Measurements from ENCODE around the gene CYP4F3.
"Not testable (repeated sequence)": the region's sequence is repeated elsewhere in the genome, so short reads cannot be mapped to it uniquely, and the experiment has no call there.

CYP4F3 gene

DNA sequence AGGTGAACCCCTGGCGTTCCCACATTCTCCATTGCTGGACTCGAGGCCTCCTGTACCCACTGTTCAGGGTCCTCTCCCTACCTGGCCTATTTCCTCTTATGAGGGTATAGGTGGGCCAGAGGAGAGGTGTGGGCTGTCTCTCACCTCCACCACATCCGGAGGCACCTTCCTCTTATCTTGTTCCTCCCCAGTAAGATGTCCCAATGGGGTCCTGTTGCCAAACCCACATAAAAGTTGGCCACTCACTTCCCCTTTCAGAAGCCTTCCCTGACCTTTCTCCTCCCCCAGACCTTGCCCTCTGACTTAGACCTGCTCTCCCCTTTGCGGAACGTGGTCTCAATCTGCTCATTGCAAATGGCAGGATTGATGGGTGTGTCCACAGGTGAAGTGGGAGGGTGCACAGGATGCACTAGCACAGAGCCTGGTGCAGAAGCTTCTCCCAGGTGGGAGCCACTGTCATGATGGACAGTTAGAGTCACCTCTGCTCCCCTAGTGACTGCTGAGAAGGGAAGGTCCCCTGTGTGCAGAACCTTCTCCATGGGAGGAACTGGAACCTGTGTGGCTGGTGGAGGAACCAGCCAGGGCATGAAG, 1.3 kb downstream of the CYP4F3 start:
- no peaks in the 10 kb centered on the region for H3K36me3 ChIP-seq (ENCODE audit: insufficient read depth, low read length)
- no peaks in the 10 kb centered on the region for H3K9me3 ChIP-seq (ENCODE audit: control insufficient read depth, insufficient read depth, low read length)
- no peak overlapping the region for H3K9ac ChIP-seq (ENCODE audit: low read depth, low read length)
- H3K4me1 ChIP-seq (ENCODE audit: insufficient read depth, low read length): no peaks in the 10 kb centered on the region

- no peaks in the 10 kb centered on the region for H3K36me3 ChIP-seq (ENCODE audit: insufficient read depth, low read length)
- H3K4me1 ChIP-seq (ENCODE audit: insufficient read depth, low read length): no peaks in the 10 kb centered on the region
- H3K9me3 ChIP-seq (ENCODE audit: control insufficient read depth, insufficient read depth, low read length): no peaks in the 10 kb centered on the region
- no peak overlapping the region for H3K9ac ChIP-seq (ENCODE audit: low read depth, low read length)
Measured at GRCh38 chr19:15642807-15643206, 2.1 kb downstream of the CYP4F3 start.

GRCh38 chr19:15643387-15643786, 2.7 kb downstream of the CYP4F3 start:
- no peaks in the 10 kb centered on the region for H3K9me3 ChIP-seq (ENCODE audit: control insufficient read depth, insufficient read depth, low read length)
- H3K9ac ChIP-seq (ENCODE audit: low read depth, low read length): no peak overlapping the region
- H3K36me3 ChIP-seq (ENCODE audit: insufficient read depth, low read length): no peaks in the 10 kb centered on the region
- H3K4me1 ChIP-seq (ENCODE audit: insufficient read depth, low read length): no peaks in the 10 kb centered on the region

DNA sequence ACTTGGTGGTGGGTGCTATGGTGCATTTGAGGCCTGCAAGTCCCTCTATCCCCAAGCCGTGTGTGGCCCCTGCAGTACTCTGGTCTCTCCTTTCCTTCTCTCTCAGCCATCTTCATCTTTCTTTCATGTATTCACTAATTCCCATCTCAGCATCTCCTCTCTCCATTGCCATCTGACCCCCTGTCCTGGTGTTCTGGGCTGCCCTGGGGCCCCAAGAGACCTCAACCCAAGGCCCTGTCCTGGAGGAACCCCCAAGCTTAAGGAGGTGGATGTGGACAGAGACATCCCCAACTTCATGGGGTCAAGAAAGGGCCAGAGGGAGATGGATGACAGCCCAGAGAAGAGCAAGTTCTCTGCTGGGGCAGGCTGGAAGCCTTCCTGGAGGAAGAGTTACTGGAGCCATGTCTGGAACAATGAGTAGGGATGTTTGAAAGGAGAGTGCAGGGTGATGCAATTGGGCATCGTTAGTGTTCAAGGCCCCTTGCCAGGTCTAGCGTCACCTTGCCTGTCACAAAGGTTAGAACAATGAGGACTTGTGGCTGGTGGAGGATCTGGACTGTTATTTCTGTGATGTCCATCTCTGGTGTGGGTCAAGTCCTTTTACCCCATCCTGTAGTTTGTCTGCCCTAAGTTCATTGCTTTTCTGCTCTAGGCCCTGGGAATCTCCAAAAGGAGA, 3.5 kb downstream of the CYP4F3 start:
- H3K9me3 ChIP-seq (ENCODE audit: control insufficient read depth, insufficient read depth, low read length): no peaks in the 10 kb centered on the region
- no peak overlapping the region for H3K9ac ChIP-seq (ENCODE audit: low read depth, low read length)
- no peaks in the 10 kb centered on the region for H3K4me1 ChIP-seq (ENCODE audit: insufficient read depth, low read length)
- H3K36me3 ChIP-seq (ENCODE audit: insufficient read depth, low read length): no peaks in the 10 kb centered on the region

DNA sequence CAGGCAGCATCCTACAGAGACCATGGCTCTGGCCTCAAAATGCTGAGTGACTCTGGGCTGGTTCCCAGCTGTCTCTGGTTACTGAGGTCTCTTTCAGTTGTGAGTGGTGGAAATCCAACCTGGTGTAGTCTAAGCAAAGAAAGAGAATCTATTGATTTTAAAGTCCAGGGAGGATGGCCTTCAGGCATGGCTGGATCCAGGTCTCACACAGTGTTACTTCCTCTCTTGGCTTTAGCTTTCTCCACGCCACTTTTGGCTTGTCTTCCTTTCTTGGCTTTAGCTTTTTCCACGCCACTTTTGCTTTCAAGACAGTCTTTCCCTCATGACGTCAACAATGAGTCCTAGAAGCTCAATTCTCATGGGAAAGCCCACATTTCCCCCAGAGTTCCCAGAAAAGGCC, 4.1 kb downstream of the CYP4F3 start:
- no peaks in the 10 kb centered on the region for H3K4me1 ChIP-seq (ENCODE audit: insufficient read depth, low read length)
- H3K9ac ChIP-seq (ENCODE audit: low read depth, low read length): no peak overlapping the region
- no peaks in the 10 kb centered on the region for H3K9me3 ChIP-seq (ENCODE audit: control insufficient read depth, insufficient read depth, low read length)
- H3K36me3 ChIP-seq (ENCODE audit: insufficient read depth, low read length): no peaks in the 10 kb centered on the region

DNA sequence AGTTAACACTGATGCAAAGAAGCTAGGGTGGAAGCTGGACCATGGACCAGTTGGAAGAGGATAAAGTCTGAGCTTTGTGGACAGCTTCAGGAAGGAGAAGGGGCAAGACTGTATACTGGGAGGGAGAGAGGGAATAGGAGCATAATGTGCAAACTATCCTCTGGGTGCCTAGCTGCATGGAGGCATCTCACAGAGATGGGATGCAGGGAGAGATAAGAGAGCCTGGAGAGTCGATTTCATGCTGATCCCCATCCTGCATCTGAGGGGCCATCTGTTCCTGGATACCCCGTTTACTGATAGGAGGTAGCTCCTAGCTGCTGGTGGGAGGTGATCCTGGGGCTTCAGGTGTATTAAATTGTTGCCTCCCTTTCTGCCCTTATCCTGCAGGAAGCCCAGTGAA, 8.8 kb downstream of the CYP4F3 start:
- Histone ChIP-seq H3K4me1 (ENCODE audit: insufficient read depth, low read length) (no peaks in the 10 kb centered on the region), H3K9ac (ENCODE audit: low read depth, low read length) (no peak overlapping the region), H3K36me3 (ENCODE audit: insufficient read depth, low read length) (no peaks in the 10 kb centered on the region), H3K9me3 (ENCODE audit: control insufficient read depth, insufficient read depth, low read length) (no peaks in the 10 kb centered on the region)

GRCh38 chr19:15650123-15650522, 9.4 kb downstream of the CYP4F3 start:
- H3K4me1 ChIP-seq (ENCODE audit: insufficient read depth, low read length); H3K9me3 ChIP-seq (ENCODE audit: control insufficient read depth, insufficient read depth, low read length); H3K9ac ChIP-seq (ENCODE audit: low read depth, low read length); H3K36me3 ChIP-seq (ENCODE audit: insufficient read depth, low read length): not testable (repeated sequence)

DNA sequence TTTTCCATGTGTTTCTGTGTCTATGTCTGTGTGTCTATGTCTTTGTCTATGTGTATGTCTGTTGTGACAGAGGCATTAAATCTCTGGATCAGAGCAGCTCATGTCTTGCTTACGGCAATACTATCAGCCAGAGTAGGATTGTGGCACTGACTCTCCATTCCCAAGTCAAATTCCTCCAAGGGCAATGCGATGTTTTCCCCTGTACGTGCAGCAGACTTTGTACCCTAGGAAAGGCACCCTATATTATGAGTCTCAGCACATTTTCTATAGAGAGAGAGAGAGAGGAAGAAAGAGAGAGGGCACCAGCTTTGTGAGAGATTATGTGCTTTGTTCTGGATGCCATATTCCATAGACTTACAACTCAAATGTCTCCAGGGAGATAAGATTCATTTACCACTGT, 11.1 kb downstream of the CYP4F3 start:
- no peaks in the 10 kb centered on the region for H3K9me3 ChIP-seq (ENCODE audit: control insufficient read depth, insufficient read depth, low read length)
- no peak overlapping the region for H3K9ac ChIP-seq (ENCODE audit: low read depth, low read length)
- no peaks in the 10 kb centered on the region for H3K4me1 ChIP-seq (ENCODE audit: insufficient read depth, low read length)
- no peaks in the 10 kb centered on the region for H3K36me3 ChIP-seq (ENCODE audit: insufficient read depth, low read length)

GRCh38 chr19:15652559-15653278, 12.0 kb downstream of the CYP4F3 start:
- Histone ChIP-seq H3K4me1 (ENCODE audit: insufficient read depth, low read length) (no peaks in the 10 kb centered on the region), H3K9me3 (ENCODE audit: control insufficient read depth, insufficient read depth, low read length) (no peaks in the 10 kb centered on the region), H3K9ac (ENCODE audit: low read depth, low read length) (no peak overlapping the region), H3K36me3 (ENCODE audit: insufficient read depth, low read length) (no peaks in the 10 kb centered on the region)

- H3K9ac ChIP-seq (ENCODE audit: low read depth, low read length): no peak overlapping the region
- H3K9me3 ChIP-seq (ENCODE audit: control insufficient read depth, insufficient read depth, low read length): no peaks in the 10 kb centered on the region
- no peaks in the 10 kb centered on the region for H3K4me1 ChIP-seq (ENCODE audit: insufficient read depth, low read length)
- H3K36me3 ChIP-seq (ENCODE audit: insufficient read depth, low read length): no peaks in the 10 kb centered on the region
Measured at GRCh38 chr19:15656467-15656866, 15.8 kb downstream of the CYP4F3 start.

GRCh38 chr19:15663247-15663646, 22.6 kb downstream of the CYP4F3 start:
- H3K9ac ChIP-seq (ENCODE audit: low read depth, low read length): no peak overlapping the region
- no peaks in the 10 kb centered on the region for H3K9me3 ChIP-seq (ENCODE audit: control insufficient read depth, insufficient read depth, low read length)
- H3K36me3 ChIP-seq (ENCODE audit: insufficient read depth, low read length): no peaks in the 10 kb centered on the region
- no peaks in the 10 kb centered on the region for H3K4me1 ChIP-seq (ENCODE audit: insufficient read depth, low read length)

GRCh38 chr19:15666186-15666585, 25.5 kb downstream of the CYP4F3 start:
- Histone ChIP-seq H3K36me3 (ENCODE audit: insufficient read depth, low read length) (no peaks in the 10 kb centered on the region), H3K9me3 (ENCODE audit: control insufficient read depth, insufficient read depth, low read length) (no peaks in the 10 kb centered on the region), H3K9ac (ENCODE audit: low read depth, low read length) (no peak overlapping the region), H3K4me1 (ENCODE audit: insufficient read depth, low read length) (no peaks in the 10 kb centered on the region)

DNA sequence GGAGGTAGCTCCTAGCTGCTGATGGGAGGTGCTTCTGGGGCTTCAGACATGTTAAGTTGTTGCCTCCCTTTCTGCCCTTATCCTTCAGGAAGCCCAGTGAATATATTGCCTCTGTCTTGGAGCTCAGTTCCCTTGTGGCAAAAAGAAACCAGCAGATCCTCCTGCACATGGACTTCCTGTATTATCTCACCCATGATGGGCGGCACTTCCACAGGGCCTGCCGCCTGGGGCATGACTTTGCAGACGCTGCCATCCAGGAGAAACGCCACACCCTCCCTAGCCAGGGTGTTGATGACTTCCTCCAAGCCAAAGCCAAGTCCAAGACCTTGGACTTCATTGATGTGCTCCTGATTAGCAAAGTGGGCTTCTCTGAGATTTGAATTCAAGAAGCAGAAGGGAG, 26.2 kb downstream of the CYP4F3 start:
- H3K9me3 ChIP-seq (ENCODE audit: control insufficient read depth, insufficient read depth, low read length): no peaks in the 10 kb centered on the region

GRCh38 chr19:15669440-15669839, 28.7 kb downstream of the CYP4F3 start:
- Histone ChIP-seq H3K9me3 (ENCODE audit: control insufficient read depth, insufficient read depth, low read length) (no peaks in the 10 kb centered on the region), H3K9ac (ENCODE audit: low read depth, low read length) (no peak overlapping the region), H3K36me3 (ENCODE audit: insufficient read depth, low read length) (no peaks in the 10 kb centered on the region), H3K4me1 (ENCODE audit: insufficient read depth, low read length) (no peaks in the 10 kb centered on the region)

More for the DNA sequence above, 26.2 kb downstream of the CYP4F3 start:
- H3K36me3 ChIP-seq (ENCODE audit: insufficient read depth, low read length): no peaks in the 10 kb centered on the region
- H3K9ac ChIP-seq (ENCODE audit: low read depth, low read length): no peak overlapping the region
- no peaks in the 10 kb centered on the region for H3K4me1 ChIP-seq (ENCODE audit: insufficient read depth, low read length)

- Histone ChIP-seq H3K36me3 (ENCODE audit: insufficient read depth, low read length) (no peaks in the 10 kb centered on the region), H3K4me1 (ENCODE audit: insufficient read depth, low read length) (no peaks in the 10 kb centered on the region), H3K9me3 (ENCODE audit: control insufficient read depth, insufficient read depth, low read length) (no peaks in the 10 kb centered on the region), H3K9ac (ENCODE audit: low read depth, low read length) (no peak overlapping the region)
Measured at GRCh38 chr19:15669891-15670290, 29.2 kb downstream of the CYP4F3 start.
